NCI-H345 (cell line): Measurements from ENCODE around the gene IGF2R.

Experiments
- DNase-seq: peaks from one replicate; lab custom pipeline; 2025; lab: John Stamatoyannopoulos, UW

The IGF2R gene

DNA sequence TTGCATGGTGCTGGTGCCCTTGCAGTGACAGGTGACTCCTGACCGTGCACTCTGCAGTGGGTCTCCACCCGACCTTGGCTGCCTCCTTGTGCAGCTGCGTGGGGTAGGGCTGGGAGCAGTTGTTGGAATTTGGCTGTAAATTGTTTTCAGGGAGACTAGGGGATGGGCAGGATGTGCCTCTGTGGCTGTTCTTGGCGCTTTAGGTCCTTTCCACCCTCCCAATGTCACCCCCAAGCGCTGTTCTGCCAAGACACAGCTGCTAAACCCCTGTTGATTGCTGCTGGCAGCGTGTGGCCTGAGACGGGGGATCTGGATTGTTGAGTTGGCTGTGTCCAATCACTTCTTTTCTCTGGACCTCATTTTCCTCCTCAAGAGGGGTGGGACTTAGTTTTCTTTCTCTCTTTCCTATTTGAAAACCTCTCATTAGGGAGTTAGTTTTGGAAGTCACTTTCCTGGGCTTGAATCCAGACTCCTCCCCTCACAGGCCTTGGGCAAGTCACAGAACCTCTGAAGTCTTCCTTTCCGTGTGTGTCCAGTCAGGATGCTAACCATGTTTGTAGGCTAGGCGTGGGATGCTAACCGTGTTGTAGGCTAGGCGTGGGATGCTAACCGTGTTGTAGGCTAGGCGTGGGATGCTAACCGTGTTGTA lies 8.5 kb downstream of the IGF2R start:
- no peak for DNase-seq

DNA sequence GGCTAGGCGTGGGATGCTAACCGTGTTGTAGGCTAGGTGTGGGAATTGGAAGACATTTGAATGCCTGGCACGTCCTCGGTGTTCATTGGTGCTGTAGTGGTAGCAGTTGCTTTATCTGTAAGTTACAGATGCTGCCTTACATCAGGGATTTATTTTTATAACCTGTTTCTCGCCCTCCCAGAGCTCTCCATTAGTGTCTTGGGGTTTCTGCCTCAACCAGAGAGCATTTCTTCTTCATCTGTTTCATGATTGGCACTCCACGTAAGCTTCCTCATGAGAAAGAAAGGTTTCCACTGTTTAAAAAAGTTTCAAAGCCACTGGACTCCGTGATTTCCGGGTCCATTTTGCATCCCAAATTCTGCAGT lies 9.0 kb downstream of the IGF2R start:
- no peak for DNase-seq

DNA sequence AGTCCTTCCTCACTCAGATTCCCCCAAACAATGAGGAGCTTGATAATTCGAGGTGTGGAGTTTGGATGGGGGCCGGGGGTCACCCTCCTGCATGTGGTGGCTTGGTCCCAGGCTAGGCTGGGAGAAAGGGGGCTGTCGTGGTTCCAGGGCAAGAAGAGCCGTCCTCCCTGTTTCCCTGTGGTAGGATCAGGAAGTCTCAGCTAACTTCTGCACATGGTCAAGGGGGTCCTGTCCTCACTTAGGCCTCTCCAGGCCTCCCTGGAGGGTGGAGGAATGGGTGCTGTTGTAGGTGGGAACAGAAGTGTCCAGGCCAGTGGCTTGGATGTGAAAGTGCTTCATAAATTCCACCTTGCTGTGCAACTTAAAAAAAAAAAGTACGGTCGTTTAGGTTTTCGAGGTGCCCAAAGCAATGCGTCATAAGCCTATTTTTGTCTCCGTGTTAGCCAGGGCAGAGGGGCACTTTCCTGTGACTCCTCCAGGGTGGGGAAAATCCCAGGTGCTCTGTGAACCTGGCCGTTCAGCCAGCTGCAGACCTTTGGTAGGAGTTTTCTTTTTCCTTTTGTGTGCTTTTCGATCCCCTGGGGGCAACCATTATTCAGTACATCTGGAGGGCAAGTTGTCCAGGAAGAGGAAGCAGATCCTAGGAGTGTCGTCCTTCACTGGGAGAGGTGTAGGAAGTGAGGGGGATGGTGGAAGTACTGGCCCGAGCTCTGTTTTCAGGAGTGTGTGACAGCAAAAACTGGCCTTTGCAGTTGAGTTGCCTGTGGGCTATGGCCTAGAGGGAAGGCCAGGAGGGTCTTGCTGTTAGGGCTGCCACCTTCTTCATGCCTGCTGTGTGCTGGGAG lies 9.6 kb downstream of the IGF2R start:
- DNase-seq = peak; percentile 59

DNA sequence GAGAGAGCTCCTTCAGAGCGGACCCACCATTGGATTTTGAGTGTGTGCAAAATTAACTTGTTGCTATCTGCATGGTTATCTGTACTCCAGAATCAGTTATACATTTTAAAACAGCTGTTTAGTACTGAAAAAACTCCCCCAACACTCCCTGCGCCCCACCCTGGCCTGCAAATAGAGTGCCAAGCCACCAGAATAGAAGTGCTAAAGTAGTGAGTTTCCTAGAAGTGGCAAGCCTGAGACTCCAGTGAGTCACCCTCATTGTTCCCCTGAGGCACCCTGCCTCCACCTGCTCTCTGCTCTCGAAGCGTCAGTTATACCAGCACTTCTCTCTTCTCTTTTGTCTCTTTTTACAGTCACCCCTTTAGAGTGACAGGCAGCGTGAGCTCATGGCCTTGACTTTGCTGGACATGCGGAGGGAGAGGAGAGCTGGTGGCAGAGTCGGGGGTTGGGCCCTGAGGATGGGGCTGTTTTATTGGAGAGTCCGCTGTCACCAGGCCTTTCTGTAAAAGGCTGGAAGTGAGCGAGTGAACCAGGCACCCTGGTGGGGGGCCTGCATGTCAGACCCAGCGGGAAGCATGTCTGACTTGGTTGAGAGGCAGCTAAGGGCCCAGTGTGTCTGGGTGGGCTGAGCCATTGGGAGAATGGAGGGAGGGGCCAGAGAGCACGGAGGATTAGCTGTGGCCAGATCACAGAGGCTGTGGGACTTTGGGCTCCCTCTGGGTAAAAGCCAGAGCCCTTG lies 10.4 kb downstream of the IGF2R start:
- DNase-seq = peak; percentile 90

GRCh38 chr6:159980474-159980873 lies 11.6 kb downstream of the IGF2R start:
- no peak for DNase-seq

DNA sequence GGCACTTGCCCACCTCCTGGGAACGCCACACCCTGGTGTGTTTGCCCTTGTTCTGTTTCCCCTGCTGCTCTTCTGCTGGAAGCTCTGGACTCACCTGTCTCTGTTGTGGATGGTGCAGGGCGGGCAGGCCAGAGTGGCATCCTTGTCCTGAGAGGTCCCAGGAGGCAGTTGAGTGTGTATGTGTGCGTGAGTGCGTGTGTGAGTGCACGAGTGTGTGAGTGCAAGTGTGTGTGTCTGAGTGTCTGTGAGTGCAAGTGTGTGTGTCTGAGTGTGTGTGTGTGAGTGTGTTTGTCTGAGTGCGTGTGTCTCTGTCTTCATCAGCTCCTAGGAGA lies 12.2 kb downstream of the IGF2R start:
- no peak for DNase-seq

- DNase-seq = no peak
Measured at GRCh38 chr6:159981403-159982245, 12.7 kb downstream of the IGF2R start.

DNA sequence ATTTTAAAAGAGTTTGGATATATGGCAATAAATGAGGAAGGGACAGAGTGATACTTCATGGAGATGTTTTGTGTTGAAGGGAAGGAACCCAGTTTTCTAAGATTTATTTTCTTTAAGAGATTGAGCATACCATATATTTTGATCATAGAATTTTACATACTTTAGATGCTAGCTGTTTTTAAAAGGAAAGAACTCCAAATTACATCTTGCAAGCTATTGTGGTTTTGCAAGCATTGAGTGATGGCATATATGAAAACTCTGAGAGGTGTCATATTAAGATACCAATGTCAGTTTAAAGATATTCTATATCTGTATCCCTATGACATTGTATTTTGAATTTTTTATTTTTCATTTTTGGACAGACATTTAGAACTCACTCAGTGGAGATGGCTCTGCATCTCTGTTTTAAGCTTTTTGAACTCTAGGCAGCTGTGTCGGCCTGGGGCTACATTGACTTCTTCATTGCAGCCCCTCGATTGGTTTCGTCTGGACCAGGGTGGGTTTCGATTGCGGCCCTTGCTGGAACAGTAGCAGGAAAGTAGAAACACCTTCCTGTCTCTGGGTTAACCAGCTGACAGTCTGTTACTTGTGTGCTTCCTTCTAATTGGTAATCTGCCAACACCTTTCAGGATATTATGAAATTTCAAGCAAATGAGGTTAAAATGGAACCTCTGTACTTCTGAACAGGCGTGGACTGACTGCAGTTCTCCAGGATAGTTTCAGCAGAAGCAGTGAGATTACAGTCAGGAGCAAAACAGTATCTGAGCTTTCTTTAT lies 14.0 kb downstream of the IGF2R start:
- no peak for DNase-seq

DNA sequence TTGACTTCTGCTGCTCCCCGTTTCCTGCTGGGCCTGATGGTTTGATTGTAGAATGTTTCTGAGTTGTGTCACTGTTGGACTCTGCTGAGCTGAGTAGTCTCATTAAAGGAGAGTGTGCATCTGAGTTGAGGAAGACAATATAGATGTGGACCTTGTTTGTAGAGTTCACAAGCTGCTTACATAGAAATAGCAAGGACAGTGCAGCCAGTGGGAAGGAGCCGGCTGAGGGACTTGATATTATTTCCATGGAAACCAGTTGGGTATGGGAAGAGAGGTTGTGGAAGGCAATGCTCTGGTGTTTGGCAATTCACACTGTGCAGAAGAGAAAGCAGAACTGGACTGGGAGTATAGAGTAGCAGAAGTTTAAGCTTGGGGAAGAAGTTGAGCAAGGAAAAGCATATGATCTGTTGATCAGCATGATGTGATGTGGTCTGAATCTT lies 14.8 kb downstream of the IGF2R start:
- DNase-seq = no peak

- no peak for DNase-seq
Measured at GRCh38 chr6:159984268-159984786, 15.4 kb downstream of the IGF2R start.

DNA sequence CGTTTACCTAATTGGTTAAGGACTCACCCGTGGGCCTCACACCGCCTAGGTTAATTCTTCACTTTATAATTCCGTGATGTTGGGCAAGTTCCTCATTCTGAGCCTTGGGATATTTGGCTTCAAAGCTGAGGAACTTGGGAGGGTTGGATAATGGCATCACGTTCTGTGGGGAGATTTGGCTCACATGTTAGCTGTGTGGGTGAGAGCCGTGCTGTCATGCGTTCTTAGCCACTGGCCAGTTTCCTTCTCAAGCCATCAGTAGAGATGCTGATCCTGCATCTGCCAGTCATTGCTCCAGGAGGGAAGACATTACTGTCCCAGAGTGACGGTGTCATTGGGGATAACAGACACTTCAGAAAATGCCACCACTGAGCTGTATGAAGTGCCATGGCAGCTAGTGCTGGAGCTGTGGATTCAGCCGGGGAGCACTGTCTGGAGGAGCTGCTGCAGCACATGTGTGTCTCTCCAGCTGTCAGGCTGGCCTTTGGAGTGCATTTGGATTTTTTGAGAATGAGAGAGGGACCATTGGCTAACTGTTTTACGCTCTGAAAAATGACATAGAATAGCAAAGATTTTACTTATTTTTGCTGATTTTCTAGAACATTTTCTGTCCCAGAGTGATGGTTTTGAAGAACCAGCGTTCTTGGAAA lies 16.5 kb downstream of the IGF2R start:
- DNase-seq = no peak

- no peak for DNase-seq
Measured at GRCh38 chr6:159988983-159989454, 20.1 kb downstream of the IGF2R start.

DNA sequence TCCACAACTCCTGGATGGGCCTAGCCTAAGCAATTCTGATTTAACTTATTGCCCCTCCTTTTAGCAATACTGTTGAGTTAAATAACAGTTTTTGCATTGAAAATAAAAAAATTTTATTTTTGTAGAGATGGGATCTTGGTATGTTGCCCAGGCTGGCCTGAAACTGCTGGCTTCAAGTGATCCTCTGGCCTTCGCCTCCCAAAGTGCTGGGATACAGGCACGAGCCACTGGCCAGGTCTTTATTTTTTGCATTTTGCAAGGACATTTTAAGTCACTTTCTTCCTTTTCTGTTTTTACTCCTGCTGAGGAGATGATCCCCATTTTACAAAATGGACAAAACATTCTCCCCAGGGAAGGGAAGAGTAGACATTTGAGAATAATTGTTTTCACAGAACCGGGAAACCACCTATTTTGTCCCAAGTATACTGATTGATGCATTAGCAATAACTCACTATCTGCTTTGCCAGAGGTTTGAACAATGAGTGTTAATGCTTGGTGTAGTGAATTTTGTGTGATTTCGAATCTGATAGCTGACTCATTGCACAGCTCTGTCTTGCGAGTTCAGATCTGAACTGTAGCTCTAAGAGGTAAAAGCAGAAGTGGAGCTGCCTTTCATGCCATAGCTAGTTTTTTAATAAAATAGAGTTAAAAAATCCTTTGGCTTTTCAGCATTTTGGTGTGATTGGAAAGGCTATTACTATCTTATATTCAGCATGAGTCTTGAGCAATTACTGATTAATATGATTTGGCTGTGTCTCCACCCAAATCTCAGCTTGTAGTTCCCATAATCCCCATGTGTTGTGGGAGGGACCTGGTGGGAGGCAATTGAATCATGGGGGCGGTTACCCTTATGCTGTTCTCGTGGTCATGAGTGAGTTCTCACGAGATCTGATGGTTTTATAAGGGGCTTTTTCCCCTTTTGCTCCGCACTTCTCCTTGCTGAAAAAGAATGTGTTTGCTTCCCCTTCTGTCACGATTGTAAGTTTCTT lies 20.9 kb downstream of the IGF2R start:
- DNase-seq = no peak

- no peak for DNase-seq
Measured at GRCh38 chr6:159992366-159992765, 23.5 kb downstream of the IGF2R start.

GRCh38 chr6:159995405-159995804 lies 26.5 kb downstream of the IGF2R start:
- DNase-seq = no peak

DNA sequence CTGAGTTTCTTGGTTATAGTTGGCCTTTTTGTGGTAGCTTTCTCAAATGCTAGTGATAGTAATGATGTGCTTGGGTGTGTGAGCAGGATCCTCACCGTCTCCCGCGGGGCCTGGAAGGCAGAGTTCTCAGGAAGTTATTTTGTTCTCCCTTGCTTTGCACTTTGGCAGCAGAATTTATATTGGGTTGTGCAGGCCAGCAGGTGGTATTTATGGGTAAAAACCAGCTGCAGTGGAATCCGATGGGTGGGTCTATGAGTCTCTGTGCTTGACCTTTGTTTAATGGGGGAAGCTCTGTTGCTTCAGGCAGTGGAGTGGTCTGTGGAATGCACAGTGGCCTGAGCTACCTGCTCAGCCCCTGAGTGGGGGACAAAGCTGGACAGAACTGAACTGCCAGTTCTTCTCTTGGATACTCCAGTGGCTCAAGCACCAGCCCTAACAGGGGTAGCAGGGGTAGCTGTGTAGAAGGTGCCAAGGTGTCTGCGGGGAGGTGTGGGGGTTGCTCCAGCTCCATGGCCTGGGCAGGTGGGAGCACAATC lies 27.3 kb downstream of the IGF2R start:
- DNase-seq = no peak

DNA sequence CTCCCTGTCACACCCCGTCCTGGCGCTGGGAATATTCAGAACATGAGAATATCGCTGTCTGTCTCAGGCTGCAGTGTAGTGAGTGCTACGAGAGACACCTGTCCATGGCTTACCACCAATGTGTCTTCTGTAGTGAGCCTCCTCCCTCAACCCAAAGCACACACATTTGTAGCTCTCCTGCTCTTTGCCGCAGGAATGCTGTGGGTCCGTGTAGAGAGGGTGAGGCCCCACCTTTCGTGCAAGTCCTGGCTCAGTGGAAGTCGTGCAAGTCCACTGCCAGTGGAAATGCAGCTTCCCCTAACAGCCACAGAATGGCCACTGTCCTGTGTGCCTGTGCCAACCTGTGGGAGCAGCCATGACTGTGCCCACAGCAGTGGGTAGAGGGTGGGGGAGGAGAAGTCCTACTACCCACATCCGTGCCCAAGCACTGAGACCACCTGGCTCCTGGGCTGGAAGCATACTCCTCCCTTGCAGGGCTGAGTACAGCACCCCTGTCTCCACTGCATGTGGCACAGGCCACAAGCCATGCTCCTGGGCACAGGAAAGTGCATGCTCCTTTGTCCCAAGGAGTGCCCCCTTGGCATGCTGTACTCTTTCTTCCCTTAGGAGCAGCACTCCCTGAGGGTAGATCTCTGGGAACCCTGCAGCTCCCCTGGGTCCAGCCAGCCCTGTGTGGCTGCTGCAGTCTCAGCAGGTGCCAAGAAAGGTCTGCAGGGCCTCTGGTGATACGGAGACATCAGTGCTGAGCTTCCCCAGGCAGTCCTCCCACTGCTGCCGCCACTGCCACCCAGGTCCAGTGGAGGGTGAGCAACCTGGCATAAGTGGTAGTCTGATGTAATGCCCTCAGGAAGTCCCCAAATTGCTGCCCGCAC lies 28.0 kb downstream of the IGF2R start:
- DNase-seq = no peak
